Stimulated activated CD8-positive, alpha-beta memory T cell treated with anti-CD3 and anti-CD28 coated beads, Interleukin-7, amount 100 ng/mL, for 48 hours (primary cell): ENCODE data around the gene HCN2.

Experiments used
- DNase-seq, 2 donors: peaks; one replicate each; pipeline ENCODE4 v3.0.0-alpha.2; 2020; ENCODE audit warnings: low read depth in 1 of 2; ENCODE audit errors: extremely low read depth in 1 of 2

HCN2 gene

DNA sequence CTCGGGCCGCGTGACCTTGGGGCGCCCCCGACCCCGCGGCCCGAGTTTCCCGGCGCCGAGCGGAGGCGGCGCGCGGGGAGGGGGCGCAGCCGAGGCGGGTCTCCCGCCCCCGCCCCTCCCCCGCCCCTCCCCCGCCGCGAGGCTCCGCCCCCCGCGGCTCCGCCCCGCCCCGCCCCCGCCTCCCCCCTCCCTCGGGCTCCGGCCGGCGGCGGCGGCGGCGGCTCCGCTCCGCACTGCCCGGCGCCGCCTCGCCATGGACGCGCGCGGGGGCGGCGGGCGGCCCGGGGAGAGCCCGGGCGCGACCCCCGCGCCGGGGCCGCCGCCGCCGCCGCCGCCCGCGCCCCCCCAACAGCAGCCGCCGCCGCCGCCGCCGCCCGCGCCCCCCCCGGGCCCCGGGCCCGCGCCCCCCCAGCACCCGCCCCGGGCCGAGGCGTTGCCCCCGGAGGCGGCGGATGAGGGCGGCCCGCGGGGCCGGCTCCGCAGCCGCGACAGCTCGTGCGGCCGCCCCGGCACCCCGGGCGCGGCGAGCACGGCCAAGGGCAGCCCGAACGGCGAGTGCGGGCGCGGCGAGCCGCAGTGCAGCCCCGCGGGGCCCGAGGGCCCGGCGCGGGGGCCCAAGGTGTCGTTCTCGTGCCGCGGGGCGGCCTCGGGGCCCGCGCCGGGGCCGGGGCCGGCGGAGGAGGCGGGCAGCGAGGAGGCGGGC, at the start of gene HCN2:
HCN2 (plus strand) TSS at position 189 of the 703 bp plus-strand sequence; CDS start at position 254, 65 bp downstream.
- no peak for DNase-seq

DNA sequence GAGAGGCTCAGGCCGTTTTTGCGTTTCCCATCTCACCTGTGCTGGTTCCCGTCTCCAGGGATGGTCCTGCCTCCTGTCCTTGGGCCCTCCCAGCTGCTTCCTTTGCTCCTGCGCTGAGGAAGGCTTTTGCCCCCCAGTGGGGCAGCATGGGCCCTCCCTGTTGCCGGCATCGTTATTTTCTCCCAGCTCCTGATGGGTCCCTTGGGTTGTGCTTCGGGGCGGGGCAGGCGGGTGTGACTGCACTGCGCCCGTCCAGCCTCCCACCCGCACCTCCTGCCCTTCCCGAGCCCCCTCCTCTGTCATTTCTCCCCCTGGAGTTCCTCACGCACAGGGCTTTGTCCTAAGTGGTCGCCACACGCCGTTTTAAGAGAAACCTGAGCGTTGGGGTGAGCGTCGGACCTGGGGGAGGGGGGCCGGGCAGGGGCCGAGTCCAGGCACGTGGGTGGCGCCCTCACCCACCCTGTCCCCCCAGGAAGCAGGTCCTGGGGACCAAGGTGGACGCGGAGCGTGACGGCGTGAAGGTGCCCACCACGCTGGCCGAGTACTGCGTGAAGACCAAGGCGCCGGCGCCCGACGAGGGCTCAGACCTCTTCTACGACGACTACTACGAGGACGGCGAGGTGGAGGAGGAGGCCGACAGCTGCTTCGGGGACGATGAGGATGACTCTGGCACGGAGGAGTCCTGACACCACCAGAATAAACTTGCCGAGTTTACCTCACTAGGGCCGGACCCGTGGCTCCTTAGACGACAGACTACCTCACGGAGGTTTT, 48.6 kb upstream of the HCN2 start:
- DNase-seq: no peak

DNA sequence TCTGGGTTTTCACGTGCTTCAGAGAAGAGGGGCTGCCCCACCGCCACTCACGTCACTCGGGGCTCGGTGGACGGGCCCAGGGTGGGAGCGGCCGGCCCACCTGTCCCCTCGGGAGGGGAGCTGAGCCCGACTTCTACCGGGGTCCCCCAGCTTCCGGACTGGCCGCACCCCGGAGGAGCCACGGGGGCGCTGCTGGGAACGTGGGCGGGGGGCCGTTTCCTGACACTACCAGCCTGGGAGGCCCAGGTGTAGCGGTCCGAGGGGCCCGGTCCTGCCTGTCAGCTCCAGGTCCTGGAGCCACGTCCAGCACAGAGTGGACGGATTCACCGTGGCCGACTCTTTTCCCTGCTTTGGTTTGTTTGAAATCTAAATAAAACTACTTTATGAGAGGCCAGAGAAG, 48.0 kb upstream of the HCN2 start:
- no peak for DNase-seq

DNA sequence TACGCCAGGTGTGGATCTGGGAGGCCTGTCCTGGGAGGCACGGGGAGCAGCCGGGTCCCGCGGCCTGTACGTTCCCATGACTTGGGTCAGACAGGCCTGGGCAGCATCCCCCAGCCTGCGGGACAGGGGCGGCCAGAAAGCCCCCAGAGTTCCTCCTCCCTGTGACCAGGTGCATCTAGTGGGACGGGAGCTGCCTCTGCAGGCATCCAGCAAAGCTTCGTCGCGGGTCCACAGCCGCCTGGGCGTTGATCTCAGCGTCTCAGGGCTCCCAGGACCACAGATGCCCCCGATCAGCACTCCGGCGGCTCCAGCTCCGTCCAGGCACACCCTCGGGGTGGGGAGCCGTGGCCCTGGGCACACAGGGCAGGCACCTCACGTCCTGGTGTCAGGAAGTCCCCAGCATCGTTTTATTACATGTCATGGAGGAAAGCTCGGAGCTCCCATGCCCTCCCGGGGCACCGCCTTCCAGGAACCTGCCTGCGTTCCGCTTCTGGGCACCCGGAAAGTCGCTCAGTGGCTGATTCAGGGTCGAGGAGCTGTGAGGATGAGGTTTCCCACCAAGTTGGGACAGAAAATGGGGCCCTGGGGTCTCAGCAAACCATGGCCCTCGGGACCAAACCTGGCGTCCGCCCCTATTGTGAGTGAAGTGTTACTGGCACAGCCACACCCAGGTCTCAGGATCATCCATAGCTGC, 47.4 kb upstream of the HCN2 start:
- no peak for DNase-seq

DNA sequence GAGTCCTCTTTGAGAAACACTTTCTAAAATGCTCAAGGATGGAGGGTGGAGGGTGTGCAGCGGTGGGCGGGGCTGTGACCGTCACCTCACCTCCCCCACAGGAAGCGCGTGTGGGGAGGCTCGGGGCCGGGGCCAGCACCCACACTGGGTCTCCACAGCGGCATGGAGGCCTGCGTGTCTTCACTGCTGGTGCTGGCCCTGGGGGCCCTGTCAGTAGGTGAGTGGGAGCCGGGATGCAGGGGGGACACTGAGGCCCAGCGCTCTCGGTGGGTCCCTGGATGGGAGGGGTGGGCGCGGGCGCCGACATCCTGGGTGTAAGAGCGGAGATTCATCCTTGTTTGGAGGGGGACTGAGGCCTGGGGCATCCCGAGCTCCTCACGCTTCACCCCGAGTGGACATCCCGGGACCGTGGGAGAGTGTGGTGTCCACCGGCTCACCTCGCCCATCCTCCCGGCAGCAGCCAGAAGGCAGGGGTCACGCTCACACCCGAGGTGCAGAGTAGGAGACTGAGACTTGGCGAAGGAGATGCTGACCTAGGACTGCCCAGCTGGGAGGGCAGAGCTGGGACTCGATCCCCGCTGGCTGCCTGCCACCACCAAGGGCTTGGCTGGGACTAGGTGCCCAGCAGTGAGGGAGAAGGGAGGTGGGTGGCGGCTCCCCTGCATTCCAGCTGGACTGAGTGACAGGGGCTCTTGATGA, 45.6 kb upstream of the HCN2 start, which contains the start of gene GZMM:
GZMM (plus strand) TSS at position 144 of the 699 bp plus-strand sequence; CDS start at position 163, 19 bp downstream.
- peak; percentile 60 for DNase-seq

DNA sequence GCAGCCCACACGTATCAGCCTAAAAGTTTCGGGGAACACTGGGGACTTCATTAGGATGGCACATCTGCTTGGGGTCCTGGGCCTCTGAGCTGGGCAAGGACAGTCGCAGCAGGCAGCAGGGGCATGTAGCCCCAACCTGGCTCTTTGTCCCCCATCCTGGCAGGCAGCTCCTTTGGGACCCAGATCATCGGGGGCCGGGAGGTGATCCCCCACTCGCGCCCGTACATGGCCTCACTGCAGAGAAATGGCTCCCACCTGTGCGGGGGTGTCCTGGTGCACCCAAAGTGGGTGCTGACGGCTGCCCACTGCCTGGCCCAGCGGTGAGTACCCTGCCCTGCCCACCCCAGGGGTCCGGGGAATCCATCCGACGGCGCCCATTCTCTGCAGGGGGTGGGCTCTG, 42.6 kb upstream of the HCN2 start:
- DNase-seq: no peak

DNA sequence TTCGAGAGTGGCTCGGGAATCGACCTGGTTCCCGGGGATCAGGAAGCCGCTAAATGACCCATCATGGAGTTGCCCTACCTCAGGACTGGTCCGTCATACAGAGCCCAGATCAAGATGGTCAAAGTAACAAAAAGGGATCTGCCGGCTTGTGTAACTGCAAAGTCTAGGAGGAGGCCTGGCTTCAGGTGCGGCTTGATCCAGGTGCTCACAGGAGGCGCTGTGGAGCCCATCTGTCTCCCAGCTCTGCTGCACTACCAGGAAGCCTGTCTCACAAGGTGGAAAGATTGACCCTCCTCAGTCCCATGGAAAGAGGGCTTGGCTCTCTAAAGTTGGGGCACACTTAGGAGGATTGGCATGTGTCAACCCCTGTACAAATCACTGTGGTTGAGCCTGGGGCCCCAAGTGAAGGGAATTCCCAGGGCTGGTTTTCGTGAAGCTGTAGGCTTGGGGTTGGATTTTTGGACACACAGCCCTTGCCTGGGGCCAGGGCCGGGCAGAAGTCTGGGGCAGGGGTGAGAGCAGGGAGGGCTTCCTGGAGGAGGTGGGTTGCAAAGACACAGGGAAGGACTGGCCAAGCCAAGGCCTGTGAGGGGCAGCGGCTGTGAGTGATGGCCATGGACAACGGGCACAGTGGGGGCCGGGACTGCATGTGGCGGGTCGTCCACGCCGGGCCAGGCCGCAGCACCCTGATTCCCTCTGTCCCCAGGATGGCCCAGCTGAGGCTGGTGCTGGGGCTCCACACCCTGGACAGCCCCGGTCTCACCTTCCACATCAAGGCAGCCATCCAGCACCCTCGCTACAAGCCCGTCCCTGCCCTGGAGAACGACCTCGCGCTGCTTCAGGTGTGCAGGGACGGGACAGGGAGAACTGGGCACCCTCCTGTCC, 41.6 kb upstream of the HCN2 start:
- DNase-seq: no peak

DNA sequence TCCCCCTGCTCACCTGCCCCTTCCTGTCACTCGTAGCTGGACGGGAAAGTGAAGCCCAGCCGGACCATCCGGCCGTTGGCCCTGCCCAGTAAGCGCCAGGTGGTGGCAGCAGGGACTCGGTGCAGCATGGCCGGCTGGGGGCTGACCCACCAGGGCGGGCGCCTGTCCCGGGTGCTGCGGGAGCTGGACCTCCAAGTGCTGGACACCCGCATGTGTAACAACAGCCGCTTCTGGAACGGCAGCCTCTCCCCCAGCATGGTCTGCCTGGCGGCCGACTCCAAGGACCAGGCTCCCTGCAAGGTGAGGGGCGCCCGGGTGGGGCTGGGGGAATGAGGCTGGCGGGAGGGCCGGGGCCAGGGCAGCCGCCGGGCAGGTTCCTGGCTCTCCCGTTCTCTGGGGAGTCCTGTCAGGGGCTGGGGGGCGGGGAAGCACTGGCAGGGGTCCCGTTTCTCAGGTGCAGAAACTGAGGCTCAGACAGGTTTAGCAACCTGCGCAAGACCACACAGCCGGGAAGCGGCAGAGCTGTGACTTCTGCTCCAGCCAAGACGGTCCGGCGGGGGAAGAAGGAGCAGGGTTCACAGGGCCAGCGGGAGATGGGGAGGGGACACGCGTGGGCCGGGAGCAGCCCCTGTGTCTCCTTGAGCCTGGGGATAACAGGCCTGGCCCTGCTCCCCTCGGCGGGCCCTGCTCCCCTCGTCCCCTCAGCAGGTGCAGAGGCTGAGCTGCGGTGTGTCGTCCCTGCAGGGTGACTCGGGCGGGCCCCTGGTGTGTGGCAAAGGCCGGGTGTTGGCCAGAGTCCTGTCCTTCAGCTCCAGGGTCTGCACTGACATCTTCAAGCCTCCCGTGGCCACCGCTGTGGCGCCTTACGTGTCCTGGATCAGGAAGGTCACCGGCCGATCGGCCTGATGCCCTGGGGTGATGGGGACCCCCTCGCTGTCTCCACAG, 40.5 kb upstream of the HCN2 start:
- DNase-seq: no peak

DNA sequence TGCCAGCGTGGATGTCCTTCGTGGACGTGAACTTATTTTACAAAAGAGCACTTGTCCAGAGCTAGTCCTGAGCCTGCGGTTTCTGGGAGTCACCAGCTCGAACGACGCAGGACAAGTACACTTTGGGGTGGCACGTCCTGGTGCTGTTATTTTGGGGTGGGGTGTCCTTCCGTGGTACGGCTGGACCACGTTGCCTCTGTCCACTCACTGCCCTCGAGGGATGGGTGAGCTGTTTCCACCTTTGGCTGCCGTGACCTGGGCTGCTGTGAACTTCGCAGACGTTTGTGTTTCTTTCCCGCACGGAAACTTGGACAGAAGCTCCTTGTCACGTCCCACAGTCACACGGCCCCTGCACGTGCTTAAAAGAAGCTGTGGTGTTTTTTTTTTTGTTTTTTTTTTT, 34.9 kb upstream of the HCN2 start:
- DNase-seq: no peak

DNA sequence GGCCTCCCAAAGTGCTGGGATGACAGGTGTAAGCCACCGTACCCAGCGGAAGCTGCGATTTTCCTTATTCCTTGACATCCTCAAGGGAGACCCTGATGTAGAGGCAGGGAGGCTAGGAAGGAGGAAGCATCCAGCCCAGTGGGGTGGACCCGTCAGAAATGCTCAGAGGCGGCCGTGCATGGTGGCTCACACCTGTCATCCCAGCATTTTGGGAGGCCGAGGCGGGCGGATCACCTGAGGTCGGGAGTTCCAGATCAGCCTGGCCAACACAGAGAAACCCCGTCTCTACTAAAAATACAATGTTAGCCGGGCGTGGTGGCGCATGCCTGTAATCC, 34.2 kb upstream of the HCN2 start:
- no peak for DNase-seq

DNA sequence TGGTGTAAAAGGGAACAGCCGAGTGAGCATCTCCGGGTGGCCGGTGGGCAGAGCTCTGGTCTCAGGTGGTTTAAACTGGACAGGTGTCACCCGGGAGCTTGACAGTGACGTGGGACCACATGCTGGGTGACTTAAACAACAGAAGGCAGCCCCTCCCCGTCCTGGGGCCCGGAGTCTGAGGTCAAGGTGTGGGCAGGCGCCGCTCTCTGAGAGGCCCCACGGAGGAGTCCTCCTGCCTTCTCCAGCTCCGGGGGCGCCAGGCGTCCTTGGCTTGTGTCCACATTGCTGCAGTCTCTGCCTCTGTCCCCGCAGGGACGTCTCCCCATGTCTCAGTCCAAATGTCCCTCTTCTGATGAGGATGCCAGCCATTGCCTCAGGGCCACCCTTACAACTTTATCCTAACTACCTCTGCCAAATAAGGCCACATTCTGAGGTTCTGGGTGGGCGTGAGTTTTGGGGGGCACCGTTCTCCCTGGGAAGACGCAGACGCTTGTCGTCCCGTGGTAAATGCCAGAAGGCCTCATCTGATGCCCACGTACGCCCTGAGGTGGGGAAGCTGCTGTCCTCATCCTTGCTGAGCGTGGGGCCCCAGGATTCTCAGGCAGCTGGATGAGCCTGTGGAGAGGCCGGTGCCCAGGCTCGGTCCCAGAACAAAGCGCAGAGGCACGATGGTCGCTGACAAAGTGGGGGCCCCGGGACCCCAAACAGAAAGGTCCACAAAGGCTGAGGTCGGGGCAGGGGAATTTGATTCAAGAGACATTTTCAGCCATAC, 32.9 kb upstream of the HCN2 start:
- no peak for DNase-seq

DNA sequence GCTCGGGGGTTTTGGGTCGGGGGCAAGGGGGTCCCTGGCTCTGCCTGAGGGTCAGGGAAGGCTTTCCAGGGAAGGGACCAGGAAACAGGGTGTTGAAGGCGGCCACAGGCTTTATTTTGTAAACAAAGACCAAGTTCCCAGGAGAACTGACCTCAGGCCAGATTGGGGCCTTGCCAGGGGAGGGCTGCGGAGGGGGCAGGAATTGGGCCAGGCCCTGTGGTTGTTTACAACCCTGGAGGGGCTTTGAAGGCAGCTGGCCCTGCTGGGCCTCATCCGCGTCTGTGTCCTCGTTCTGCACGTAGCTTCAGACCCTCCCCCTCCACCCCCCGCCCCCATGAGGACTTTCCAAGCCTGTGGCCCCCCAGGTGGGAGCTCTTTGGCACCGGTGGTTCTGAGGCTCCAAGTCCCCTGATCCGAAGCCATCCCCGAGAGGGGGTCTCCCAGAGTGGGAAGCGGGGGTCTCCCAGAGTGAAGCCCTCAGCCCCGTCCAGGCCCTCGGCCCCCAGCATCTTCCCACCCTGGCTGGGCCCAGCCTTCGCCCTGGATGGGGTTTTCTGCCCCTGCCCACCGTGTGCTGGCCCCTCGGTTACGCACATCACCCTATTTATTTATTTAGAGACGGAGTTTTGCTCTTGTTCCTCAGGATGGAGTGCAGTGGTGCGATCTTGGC, 30.8 kb upstream of the HCN2 start:
- no peak for DNase-seq

DNA sequence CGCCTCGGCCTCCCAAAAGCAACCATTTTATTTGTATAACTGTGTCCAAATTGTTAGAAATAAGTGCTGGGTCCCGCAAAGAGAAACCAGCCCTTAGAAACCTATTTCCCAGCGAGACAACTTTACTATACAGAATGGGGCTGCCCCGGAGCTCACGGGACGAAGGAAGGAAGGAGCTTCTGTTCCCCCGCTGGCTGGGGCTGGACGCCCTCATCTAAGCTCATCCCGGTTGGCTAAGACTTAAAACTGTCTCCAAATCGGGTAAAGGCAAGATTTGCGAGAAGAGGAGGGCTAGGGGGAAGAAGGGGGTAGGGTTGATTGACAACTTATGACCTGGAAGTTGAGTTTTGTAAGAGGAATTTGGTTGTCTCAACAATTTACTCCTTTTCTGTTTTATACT, 29.6 kb upstream of the HCN2 start:
- no peak for DNase-seq

DNA sequence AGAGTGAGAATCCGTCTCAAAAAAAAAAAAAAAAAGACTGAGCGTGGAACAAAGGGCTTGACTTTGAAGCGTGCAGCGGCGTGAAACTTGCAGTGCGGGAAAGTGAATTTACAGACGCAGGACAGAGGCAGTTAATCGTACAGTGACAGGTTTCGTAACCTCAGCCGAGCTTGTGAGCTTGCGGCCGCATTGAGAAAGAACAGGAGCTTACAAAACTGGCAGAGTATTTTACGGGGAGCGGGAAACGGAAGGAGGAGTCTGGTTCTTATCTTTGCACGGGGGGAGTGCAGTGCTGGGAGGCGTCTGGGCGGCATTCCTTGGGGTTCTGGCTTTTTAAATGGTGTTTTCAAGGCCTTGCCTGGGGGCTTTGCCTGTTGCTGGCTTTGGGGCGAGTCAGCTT, 23.3 kb upstream of the HCN2 start:
- no peak for DNase-seq

DNA sequence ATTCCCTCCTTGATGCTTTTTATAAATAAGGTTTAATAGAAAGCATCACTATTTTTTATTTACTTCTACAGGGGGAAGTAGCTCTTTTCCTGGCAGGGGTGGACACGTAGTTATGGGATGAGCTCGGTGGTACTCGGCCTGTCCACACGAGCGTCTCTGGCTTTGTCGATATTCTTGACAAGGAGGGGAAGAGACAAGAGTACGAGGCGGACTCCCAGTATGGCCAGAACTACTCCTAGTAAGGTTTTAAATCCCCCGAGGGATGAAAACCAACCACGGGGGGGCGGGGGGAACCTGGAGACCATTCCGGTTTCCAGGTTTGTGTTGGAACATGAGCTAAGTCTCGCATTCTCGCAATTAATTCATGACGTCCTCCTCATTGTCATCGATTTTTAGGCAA, 22.8 kb upstream of the HCN2 start:
- no peak for DNase-seq

DNA sequence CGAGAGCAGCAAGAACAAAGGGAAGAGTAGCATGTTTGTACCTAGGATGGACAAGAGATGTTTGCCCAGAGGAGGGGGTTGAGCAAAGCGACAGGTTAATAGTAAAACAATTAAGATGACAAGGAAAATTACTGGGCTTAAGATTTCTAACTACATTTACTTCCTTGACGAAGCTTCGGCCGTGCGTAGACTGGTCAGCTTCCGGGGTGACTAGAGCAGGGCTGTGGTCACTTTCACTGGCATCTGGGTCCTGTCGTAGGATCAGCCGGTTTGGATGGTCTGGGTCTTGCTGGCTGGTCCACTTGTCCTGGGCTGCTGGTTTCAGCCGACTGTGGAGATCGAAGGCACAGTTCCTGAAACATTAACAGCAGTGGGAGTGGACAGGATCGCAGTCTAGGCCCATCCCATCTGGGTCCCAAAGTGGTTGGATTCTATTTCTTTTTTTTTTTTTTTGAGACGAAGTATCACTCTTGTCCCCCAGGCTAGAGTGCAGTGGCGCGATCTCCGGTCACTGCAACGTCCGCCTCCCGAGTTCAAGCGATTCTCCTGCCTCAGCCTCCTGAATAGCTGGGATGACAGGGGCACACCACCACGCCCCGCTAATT, 22.3 kb upstream of the HCN2 start:
- no peak for DNase-seq

DNA sequence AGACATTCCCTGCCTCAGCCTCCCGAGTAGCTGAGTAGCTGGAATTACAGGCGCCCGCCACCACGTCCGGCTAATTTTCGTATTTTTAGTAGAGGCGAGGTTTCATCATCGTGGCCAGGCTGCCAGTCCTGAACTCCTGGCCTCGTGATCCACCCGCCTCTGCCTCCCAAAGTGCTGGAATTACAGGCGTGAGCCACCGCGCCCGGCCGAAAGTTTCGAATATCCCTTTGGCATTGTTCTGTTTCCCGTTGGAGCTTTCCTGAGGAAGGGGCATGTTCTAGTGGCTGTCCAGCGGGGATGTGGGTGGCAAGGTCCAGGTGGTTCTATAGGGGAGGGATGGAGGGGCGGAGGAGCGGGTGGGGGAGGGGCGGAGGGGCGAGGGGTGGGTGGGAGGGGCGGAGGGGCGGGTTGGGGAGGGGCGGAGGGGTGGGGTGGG, 19.4 kb upstream of the HCN2 start:
- no peak for DNase-seq
